Measurements from ENCODE around the gene HSFX4. TPM values are rescaled to one million over a fixed set of nuclear protein-coding genes. Genes with fewer than 3 reads are reported as not detected.
"Not testable (repeated sequence)": the region's sequence is repeated elsewhere in the genome, so short reads cannot be mapped to it uniquely, and the experiment has no call there.

HSFX4 gene
- total RNA-seq, 2 donors from 2014 or later = not detected

DNA sequence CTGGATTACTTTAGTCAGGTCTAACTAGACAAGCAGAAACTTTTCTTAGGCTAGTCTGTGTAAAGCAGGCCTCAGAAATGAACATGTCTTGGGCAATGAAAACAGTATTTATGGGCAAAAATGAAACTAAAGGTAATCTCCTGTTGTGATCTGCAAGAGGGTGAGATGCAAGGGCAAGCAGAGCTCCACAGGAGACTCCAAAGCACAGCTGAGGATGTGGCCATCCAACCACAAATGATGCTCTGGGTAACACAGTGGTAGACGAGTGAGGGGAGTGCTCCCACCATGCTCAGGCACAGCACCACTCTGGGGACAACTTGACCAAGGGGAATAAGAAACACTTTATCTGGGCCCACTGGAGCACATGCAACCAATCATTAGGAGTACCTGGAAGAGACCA lies 738 bp upstream of the HSFX4 start:
- H3K36me3 ChIP-seq; H3K27me3 ChIP-seq (replicated peaks; ENCODE audit: insufficient read depth); H3K9me3 ChIP-seq; H3K4me3 ChIP-seq; intact Hi-C loops (cut with DNase I); DNase-seq (ENCODE audit: low spot score); H3K4me1 ChIP-seq (replicated peaks); H3K27ac ChIP-seq: not testable (repeated sequence)
- no CpG with 5 or more reads among the region's 1 CpG for WGBS

DNA sequence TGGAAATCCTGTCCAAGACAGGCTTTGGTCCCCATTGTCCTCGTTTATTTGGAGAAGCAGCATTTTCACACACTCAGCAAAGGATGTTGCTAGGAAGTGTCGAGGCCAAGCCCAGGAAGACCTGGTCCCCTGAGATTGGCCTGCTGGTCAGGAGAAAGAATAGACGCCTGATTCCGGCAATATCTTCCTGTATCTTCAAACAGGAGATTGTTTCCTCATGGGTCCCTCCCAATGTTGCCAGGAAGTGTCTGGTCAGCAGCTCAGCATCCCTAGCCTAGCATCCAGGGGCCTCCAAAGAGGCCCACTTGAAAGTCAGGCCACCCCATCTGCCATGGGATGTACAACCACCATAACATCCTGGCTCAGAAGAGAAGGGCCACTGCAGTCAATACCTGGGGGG lies 2.0 kb downstream of the HSFX4 start:
- DNase-seq (ENCODE audit: low spot score); H3K36me3 ChIP-seq; H3K27me3 ChIP-seq (replicated peaks; ENCODE audit: insufficient read depth); H3K27ac ChIP-seq; H3K4me1 ChIP-seq (replicated peaks); H3K4me3 ChIP-seq; intact Hi-C loops (cut with DNase I); H3K9me3 ChIP-seq: not testable (repeated sequence)
- 54% methylated on average over 1 of the region's 4 CpGs for WGBS

DNA sequence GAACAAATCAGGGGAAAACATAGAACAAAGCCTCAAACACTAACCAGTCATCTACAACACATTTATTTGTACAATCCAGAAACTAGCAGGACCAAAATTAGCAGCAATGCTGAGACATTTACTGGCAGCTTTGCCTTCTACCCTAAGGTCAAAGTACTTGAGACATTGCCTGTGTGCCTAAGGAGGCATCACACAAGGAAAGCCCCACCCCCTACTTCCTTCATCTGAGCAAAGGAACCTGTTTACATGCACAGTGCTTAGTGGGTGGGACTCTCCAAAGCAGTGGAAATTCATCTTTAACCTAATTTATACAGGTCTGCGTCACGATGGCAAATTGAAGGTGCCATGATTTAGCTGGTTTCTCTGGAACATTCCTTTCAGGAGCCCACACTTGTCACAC lies 2.8 kb downstream of the HSFX4 start:
- H3K4me1 ChIP-seq (replicated peaks); H3K4me3 ChIP-seq; DNase-seq (ENCODE audit: low spot score); H3K27me3 ChIP-seq (replicated peaks; ENCODE audit: insufficient read depth); intact Hi-C loops (cut with DNase I); H3K27ac ChIP-seq; H3K36me3 ChIP-seq; H3K9me3 ChIP-seq: not testable (repeated sequence)
- 94% methylated on average over 2 of the region's 2 CpGs for WGBS

DNA sequence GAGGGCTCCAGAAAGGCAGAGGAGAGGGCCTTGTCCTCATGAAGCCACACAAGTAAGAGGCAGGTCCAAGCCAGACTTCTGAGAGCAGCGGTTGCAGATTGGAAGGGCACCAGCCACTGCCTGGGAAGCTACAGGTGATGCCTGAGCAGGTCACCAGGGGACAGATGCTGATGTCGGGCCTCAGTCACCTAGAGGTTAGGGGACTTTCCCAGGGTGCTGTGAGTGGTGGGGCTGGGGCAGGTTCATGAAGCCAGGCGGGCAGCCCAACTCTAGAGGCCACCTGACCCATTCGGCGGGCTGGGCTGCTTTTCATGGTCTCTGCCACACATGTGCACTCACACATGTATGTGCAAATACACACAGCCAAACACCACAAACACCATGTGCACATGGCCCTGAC lies 3.6 kb downstream of the HSFX4 start:
- DNase-seq (ENCODE audit: low spot score); intact Hi-C loops (cut with DNase I); H3K9me3 ChIP-seq; H3K36me3 ChIP-seq; H3K27me3 ChIP-seq (replicated peaks; ENCODE audit: insufficient read depth); H3K4me1 ChIP-seq (replicated peaks); H3K4me3 ChIP-seq; H3K27ac ChIP-seq: not testable (repeated sequence)
- WGBS = no CpG with 5 or more reads among the region's 5 CpGs

DNA sequence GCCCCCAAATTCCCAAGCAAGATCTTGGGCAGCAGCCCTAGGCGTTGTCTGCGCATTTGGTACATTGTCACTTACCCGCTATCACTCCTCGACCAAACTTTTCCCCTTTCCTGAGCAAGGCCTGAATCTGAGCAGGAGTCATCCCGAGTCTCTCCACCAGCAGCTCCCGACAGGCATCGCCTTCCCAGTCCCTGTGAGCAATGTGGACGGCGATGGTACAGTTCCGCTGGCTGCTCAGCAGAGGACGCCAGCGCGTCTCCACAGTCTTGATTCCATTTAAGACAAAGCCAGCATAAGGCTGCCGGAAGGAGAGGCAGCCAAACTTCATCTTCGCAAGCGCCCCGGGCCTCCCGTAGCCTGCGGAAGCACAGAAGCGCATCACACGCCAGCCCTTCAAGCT lies 4.2 kb downstream of the HSFX4 start:
- WGBS = 100% methylated on average over 4 of the region's 21 CpGs
- H3K27ac ChIP-seq; H3K4me3 ChIP-seq; H3K4me1 ChIP-seq (replicated peaks); H3K36me3 ChIP-seq; H3K27me3 ChIP-seq (replicated peaks; ENCODE audit: insufficient read depth); DNase-seq (ENCODE audit: low spot score); intact Hi-C loops (cut with DNase I); H3K9me3 ChIP-seq: not testable (repeated sequence)

DNA sequence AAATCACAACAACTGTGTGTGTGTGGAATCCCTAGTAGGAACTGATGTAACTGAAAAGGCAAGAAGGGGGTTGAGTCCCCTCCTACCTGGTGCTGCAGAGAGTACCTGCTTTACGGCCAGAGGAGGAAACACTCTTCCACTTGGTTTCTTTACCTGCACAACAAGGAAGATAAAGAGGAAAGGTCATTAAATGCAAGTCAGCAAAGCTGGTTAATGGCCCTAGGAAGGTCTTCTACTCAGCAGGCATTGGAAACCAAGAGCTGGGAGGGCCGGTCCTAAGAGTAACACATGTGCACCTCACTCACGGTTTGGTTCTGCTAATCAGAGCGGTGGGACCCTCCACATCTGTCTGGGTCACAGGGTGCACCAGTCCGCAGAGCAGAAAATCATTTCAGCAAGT lies 8.0 kb downstream of the HSFX4 start:
- H3K27me3 ChIP-seq (replicated peaks; ENCODE audit: insufficient read depth); DNase-seq (ENCODE audit: low spot score); H3K9me3 ChIP-seq; intact Hi-C loops (cut with DNase I); H3K36me3 ChIP-seq; H3K4me1 ChIP-seq (replicated peaks): not testable (repeated sequence)
- peak overlapping the region; percentile 88 to 92 for H3K27ac ChIP-seq
- WGBS = 58% methylated on average over 2 of the region's 5 CpGs
- peak overlapping the region; percentile 56 for H3K4me3 ChIP-seq

DNA sequence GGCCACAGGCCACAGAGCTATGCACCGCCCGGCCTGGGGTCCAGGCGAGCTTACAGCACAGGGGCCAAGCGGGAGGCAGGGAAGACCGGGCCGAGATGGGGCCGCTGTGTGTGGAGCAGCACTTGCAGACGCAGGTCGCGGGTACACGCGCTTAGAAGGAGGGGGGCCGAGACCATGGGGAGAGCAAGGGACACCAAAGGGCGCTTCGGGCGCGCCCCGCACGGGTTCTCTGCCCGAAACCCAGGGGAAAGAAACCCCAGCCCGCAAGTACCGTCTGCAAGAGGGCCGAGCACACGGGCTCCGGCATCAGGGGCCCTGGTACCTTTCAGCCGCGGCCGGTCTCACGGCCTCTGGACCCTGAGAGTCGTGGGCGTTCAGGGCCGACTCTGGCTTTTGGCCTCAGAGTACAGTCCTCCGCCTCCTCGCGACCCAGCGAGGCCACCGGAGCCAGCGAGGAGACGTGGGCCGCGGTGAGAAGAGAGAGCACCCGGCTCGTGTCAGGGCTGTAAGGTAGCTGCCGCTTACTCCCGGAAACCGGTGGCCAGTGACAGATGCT lies 8.6 kb downstream of the HSFX4 start:
- Histone ChIP-seq H3K27me3 (replicated peaks; ENCODE audit: insufficient read depth) (no peaks in the 10 kb centered on the region), H3K27ac (peak overlapping the region; percentile 88 to 92), H3K9me3 (no peaks in the 10 kb centered on the region), H3K4me3 (peak overlapping the region; percentile 56), H3K36me3 (no peaks in the 10 kb centered on the region), H3K4me1 (replicated peaks) (no peaks in the 10 kb centered on the region)
- TF ChIP-seq, protein P1, sequence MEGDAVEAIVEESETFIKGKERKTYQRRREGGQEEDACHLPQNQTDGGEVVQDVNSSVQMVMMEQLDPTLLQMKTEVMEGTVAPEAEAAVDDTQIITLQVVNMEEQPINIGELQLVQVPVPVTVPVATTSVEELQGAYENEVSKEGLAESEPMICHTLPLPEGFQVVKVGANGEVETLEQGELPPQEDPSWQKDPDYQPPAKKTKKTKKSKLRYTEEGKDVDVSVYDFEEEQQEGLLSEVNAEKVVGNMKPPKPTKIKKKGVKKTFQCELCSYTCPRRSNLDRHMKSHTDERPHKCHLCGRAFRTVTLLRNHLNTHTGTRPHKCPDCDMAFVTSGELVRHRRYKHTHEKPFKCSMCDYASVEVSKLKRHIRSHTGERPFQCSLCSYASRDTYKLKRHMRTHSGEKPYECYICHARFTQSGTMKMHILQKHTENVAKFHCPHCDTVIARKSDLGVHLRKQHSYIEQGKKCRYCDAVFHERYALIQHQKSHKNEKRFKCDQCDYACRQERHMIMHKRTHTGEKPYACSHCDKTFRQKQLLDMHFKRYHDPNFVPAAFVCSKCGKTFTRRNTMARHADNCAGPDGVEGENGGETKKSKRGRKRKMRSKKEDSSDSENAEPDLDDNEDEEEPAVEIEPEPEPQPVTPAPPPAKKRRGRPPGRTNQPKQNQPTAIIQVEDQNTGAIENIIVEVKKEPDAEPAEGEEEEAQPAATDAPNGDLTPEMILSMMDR (IDR thresholded peaks at IDR 0.05) = no peak
- TF ChIP-seq POLR2AphosphoS5 (IDR thresholded peaks at IDR 0.05) (no peak), POLR2A (IDR thresholded peaks at IDR 0.05) (no peak)
- 0% methylated on average over 16 of the region's 46 CpGs for WGBS
- intact Hi-C loops (cut with DNase I) = no loop called here
- no peak for DNase-seq (ENCODE audit: low spot score)

DNA sequence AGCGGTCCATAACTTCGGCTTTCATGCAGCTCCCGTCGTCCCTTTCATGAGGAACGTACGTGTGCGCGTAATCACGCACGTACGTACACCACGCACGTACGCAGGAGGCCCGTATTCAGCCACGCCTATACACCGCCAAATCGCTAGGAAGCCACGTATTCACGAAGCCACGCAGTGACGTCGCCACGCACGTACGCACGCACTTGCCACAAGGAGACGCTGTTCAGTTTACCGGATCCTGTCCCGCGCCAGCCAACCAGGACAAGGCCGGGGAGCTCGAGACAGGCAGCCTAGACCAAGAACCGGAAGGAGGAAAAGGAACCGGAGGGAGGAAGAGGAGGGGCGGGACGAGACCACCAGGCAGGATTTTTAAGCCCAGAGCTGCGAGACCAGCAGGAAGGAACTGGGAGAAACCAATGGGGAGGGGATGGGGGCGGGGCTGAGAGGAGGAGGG lies 9.1 kb downstream of the HSFX4 start, which contains the start of gene EOLA2:
TSS of gene EOLA2 (minus strand) at position 65 of the 454 bp plus-strand sequence. CDS start 4,617 bp downstream, outside the sequence.
- DNase-seq (ENCODE audit: low spot score) = peak; percentile 91
- Histone ChIP-seq H3K4me3 (peak within 1 kb of the TSS; percentile 56), H3K36me3 (no peaks in the 10 kb centered on the region), H3K9me3 (no peaks in the 10 kb centered on the region), H3K4me1 (replicated peaks) (no peaks in the 10 kb centered on the region), H3K27me3 (replicated peaks; ENCODE audit: insufficient read depth) (no peaks in the 10 kb centered on the region), H3K27ac (peak within 1 kb of the TSS; percentile 92 to 93)
- intact Hi-C loops (cut with DNase I) = no loop called here
- TF ChIP-seq POLR2A (IDR thresholded peaks at IDR 0.05) = peak; percentile 56
- TF ChIP-seq, protein P1 (IDR thresholded peaks at IDR 0.05) = peak; percentile 53 to 87 (median 67)
- TF ChIP-seq POLR2AphosphoS5 (IDR thresholded peaks at IDR 0.05) = peak; percentile 92
- 0% methylated on average over 22 of the region's 39 CpGs for WGBS
